Motor neuron (in vitro differentiated cells): ENCODE data around the gene TMEM242. TPM values are rescaled to one million over a fixed set of nuclear protein-coding genes. Genes with fewer than 3 reads are reported as not detected.

Experiments used
- ATAC-seq, 8 experiments: fragments of 200-7000 bp; cut with Tn5 transposase; replicated peaks in 6 of 8; 2 replicates each; pipeline ENCODE4 v1.8.0; 2021; ENCODE audit warnings: mild to moderate bottlenecking in 8 of 8, moderate library complexity in 8 of 8
- H3K27ac ChIP-seq, 2 donors: fragments of 250-450 bp; sonication (Bioruptor Pico); 2 replicates each; pipeline ENCODE4 v1.9.0; 2021; ENCODE audit warnings: antibody characterized with exemption in 2 of 2, mild to moderate bottlenecking in 2 of 2, moderate library complexity in 1 of 2
- H3K4me1 ChIP-seq, 2 donors: fragments of 250-450 bp; sonication (Bioruptor Pico); replicated peaks in 1 of 2; 2 replicates each; pipeline ENCODE4 v1.6.1; 2021; ENCODE audit warnings: antibody characterized with exemption in 2 of 2, mild to moderate bottlenecking in 2 of 2, moderate library complexity in 1 of 2
- H3K4me3 ChIP-seq, 5 donors: fragments of 250-450 bp; sonication (Bioruptor Pico); 2 replicates each; pipeline ENCODE4 v1.9.0; 2021; ENCODE audit warnings: antibody characterized with exemption in 5 of 5, mild to moderate bottlenecking in 5 of 5, moderate library complexity in 4 of 5
- WGBS, 10 experiments: fragments of 450-650 bp; shearing (Covaris generic); methylation state at CpG; one replicate each; pipeline ENCODE4 v1.0.0; 2022; 5-methylcytosine and 5-hydroxymethylcytosine counted together
- in situ Hi-C, 9 experiments: fragments of 400-800 bp; cut with MboI; loops; one replicate each; pipeline ENCODE4 v1.15.0; 2021; ENCODE audit warnings: low sequenced_read_pairs in 9 of 9, low pct_unique_long_range_greater_than_20kb in 2 of 9; ENCODE audit not compliant: unreplicated experiment in 9 of 9
- total RNA-seq, 8 experiments: library from RNA; unstranded; fragments of 300-600 nt; gene quantifications; 2 replicates each; pipeline versions ENCODE4 v1.2.3 to v1.2.4, GENCODE V29; 2022

Gene TMEM242
- total RNA-seq, 8 experiments from 2014 or later = 9.6 to 16.9 (median 11.5) TPM

DNA sequence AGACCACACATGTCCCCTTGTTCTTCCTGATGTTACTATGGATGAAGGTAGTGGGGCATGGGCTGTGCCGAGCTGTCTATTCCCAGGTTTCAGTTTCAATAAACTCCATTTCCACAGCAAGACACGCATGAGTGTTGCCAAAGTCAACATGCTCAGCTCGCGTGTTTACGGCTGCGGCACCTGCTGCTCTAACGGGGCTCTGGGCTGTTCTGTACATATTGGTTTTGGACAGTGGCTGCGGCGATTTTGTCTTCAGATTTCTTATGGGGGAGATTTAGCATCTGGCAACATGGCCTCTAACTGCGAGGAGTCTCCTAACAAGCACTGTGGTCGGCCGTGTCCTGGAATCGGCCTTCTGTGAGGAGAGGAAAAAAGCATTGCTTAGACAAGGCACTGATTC, 58.6 kb downstream of the TMEM242 start:
- peaks cover 11 to 13% of the 10 kb centered on the region in 2 donors for H3K4me1 ChIP-seq
- 80 to 100% (median 88%) methylated on average over 2 to 13 of the region's 13 CpGs; no CpG with 5 or more reads in 3 of the 10 experiments for WGBS, 10 experiments
- in situ Hi-C loops = loop anchor here in 1 of 9 experiments (25.0 kb wide), 1 partner anchor 227 kb away; no protein-coding TSS in a partner anchor
- ATAC-seq = peak in 1 of 8 experiments; percentile 76
- no peak overlapping the region for H3K27ac ChIP-seq
- H3K4me3 ChIP-seq = no peak overlapping the region

DNA sequence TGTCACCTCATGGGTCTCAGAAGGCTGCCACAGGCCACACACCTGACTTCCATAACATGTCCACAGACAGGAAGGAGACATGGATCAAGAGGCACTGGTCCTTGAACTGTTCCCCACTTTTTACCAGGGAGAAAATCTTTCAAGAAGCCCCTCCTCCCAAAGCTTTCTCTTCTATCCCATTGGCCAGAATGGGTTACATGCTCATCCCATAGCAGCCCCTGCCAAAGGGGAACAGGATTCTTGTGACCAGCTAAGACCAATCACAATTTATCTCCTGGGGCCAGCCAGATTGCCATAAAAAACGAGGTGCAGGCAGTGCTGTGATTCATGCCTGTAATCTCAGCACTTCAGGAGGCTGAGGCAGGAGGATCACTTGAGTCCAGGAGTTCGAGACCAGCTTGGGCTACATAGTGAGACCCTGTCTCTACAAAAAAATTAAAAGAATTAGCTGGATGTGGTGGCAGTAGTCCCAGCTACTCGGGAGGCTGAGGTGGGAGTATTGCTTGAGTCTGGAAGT, 59.4 kb downstream of the TMEM242 start:
- WGBS, 10 experiments = 38 to 100% (median 75%) methylated on average over 1 to 2 of the region's 3 CpGs; no CpG with 5 or more reads in 3 of the 10 experiments
- ATAC-seq = no peak
- Histone ChIP-seq H3K4me3 (no peak overlapping the region), H3K27ac (no peak overlapping the region), H3K4me1 (peaks cover 8 to 10% of the 10 kb centered on the region in 2 donors)
- in situ Hi-C loops = loop anchor here in 1 of 9 experiments (25.0 kb wide), 1 partner anchor 227 kb away; no protein-coding TSS in a partner anchor

DNA sequence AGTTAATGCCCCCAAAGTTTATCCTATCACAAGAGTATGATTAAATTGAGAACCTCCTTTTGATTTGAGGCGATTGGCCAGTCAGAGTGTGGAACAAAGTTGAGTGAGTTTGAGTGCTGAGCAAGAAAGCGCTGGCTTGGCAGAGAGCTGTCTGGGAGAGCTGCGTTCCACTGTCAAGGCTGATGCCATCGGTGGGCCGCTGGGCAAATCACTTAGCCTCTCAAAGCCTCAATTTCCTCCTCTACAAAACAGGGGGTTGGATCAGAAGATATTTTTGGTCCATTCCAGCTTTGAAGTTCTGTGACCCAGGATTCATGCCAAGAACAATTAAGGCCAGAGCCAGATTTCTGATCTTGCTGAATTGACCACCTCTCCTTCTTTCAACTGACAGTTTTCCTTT, 60.2 kb downstream of the TMEM242 start:
- Histone ChIP-seq H3K4me1 (peaks cover 3 to 8% of the 10 kb centered on the region in 2 donors), H3K27ac (no peak overlapping the region), H3K4me3 (no peak overlapping the region)
- ATAC-seq = no peak
- in situ Hi-C loops = loop anchor here in 1 of 9 experiments (25.0 kb wide), 1 partner anchor 226 kb away; no protein-coding TSS in a partner anchor
- 47 to 100% (median 90%) methylated on average over 2 to 5 of the region's 5 CpGs; no CpG with 5 or more reads in 2 of the 10 experiments for WGBS, 10 experiments

DNA sequence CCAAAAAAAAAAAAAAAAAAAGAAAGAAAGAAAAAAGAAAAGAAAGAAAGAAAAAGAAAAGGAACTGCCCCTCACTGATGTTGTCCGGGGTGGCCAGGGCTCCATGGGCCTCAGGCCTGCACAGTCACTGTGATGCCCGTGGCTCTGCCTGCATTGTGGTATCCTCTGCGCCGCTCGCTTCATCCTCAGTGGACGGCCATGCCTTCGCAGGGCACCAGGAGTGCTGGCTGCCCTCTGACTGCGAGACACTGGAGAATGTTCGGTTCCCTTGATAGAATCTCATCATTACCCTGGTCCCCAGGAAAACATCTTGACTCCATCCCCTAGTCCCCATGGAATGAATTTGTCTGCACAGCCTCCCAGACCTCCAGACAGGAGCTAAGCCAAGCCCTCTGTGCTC, 61.7 kb downstream of the TMEM242 start:
- no peak for ATAC-seq

DNA sequence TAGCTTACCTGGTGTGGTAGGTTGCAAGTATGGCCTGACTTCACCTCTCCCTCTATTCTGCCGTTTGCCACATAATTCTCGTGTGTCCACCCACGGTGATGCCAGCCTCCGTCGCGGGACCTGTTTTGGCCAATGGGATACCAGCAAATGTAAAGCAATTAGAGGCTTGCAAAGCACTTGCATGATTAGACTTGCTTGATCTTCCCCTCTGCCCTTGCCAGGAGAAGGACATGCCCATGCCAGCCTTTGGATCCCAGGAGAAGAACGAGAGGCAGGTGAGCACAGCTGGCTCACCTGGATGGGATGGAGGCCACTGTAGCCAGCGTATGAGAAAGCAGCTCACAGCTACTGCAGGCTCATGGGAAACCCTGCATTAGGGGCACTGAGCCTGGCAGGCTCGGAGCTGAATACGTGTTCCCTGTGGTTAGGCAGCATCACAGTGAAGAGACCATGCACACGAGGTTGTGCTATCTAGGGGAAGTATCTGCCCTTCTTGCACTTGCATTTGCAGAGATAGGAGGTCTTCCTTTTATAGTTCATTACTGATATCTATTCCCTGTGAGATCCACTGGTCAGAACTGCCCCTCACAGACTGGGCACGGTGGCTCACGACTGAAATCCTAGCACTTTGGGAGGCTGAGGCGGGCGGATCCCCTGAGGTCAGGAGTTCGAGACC, 62.4 kb downstream of the TMEM242 start:
- in situ Hi-C loops = loop anchor here in 1 of 9 experiments (25.0 kb wide), 1 partner anchor 224 kb away; no protein-coding TSS in a partner anchor
- peaks cover 7 to 8% of the 10 kb centered on the region in 2 donors for H3K4me1 ChIP-seq

More for the DNA sequence above, 61.7 kb downstream of the TMEM242 start:
- Histone ChIP-seq H3K27ac (no peak overlapping the region), H3K4me3 (no peak overlapping the region), H3K4me1 (peaks cover 7 to 8% of the 10 kb centered on the region in 2 donors)
- in situ Hi-C loops = loop anchor here in 1 of 9 experiments (25.0 kb wide), 1 partner anchor 224 kb away; no protein-coding TSS in a partner anchor
- 60 to 95% (median 83%) methylated on average over 1 to 7 of the region's 9 CpGs; no CpG with 5 or more reads in 2 of the 10 experiments for WGBS, 10 experiments

DNA sequence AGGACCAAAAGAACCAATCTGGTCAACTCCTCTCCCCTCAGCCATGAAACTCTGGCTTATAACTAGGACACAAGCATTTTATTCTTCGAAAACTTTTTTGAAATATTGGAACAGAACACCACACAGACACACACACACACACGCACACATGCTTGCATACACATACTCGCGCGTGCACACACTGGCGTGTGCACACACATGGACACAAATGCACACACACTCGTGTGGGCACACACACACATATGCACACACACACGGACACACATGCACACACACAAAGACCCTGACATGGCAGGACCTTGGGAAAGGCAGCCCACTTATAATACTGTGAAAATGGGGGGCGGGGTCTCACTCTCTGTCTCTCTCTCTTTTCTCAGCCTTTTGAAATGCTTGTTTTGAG, 63.9 kb downstream of the TMEM242 start:
- H3K4me3 ChIP-seq = no peak overlapping the region
- no peak for ATAC-seq
- 75 to 100% (median 88%) methylated on average over 3 to 6 of the region's 9 CpGs; no CpG with 5 or more reads in 3 of the 10 experiments for WGBS, 10 experiments
- H3K4me1 ChIP-seq = peaks cover 7 to 8% of the 10 kb centered on the region in 2 donors
- no peak overlapping the region for H3K27ac ChIP-seq
- in situ Hi-C loops = loop anchor here in 1 of 9 experiments (25.0 kb wide), 1 partner anchor 222 kb away; no protein-coding TSS in a partner anchor

More for the DNA sequence above, 62.4 kb downstream of the TMEM242 start:
- no peak overlapping the region for H3K27ac ChIP-seq
- WGBS, 10 experiments = 20 to 100% (median 89%) methylated on average over 1 to 11 of the region's 16 CpGs; no CpG with 5 or more reads in 3 of the 10 experiments
- no peak for ATAC-seq
- H3K4me3 ChIP-seq = no peak overlapping the region

DNA sequence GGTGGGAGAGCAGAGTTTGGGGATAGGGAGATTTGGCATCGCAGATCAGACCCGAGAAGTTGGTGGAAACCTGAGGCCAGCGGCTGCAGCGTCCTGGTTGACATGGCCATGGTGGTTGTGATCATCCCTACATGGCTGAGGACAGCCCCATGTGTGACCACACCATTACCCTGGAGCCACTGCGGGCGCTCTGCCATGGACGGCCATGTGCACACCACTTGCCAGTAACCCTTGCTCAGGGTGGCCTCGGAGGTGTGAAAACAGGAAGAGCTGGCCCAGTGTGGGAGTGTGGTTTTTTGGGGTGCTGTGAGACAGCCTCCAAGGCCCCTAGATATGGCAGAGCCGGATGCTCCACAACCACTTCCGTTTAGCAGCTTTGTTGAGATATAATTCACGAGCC, 64.4 kb downstream of the TMEM242 start:
- H3K4me1 ChIP-seq = peaks cover 7 to 8% of the 10 kb centered on the region in 2 donors
- no peak overlapping the region for H3K4me3 ChIP-seq
- H3K27ac ChIP-seq = no peak overlapping the region
- 80 to 100% (median 93%) methylated on average over 1 to 4 of the region's 11 CpGs; no CpG with 5 or more reads in 4 of the 10 experiments for WGBS, 10 experiments
- no peak for ATAC-seq
- in situ Hi-C loops = loop anchor here in 1 of 9 experiments (25.0 kb wide), 1 partner anchor 222 kb away; no protein-coding TSS in a partner anchor

DNA sequence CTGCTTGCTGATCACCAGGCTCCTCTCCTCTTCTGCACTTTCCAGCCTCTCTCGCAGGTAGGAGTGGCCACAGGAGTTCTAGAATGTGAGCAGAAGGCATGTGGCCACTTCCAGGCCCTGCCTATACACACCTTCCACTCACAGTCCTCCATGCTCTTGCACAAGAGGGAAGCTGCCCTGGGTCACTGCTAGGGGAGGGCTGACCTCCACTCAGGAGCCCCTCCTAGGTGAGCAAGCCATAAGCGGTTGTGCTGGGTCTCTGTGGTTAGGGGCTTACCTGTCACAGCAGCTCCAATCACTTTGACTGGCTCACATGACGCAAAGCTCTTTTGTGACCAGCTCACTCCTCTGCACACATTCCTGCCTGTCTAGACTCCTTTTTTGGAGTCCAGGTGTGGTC, 68.2 kb downstream of the TMEM242 start:
- no peak overlapping the region for H3K27ac ChIP-seq
- in situ Hi-C loops = loop anchor here in 1 of 9 experiments (25.0 kb wide), 1 partner anchor 218 kb away; no protein-coding TSS in a partner anchor
- WGBS, 10 experiments = 10 to 100% (median 100%) methylated on average over 1 to 2 of the region's 3 CpGs; no CpG with 5 or more reads in 7 of the 10 experiments
- ATAC-seq = peak in 1 of 8 experiments; percentile 22
- no peak overlapping the region for H3K4me3 ChIP-seq
- peaks cover 7 to 16% of the 10 kb centered on the region in 2 donors for H3K4me1 ChIP-seq

DNA sequence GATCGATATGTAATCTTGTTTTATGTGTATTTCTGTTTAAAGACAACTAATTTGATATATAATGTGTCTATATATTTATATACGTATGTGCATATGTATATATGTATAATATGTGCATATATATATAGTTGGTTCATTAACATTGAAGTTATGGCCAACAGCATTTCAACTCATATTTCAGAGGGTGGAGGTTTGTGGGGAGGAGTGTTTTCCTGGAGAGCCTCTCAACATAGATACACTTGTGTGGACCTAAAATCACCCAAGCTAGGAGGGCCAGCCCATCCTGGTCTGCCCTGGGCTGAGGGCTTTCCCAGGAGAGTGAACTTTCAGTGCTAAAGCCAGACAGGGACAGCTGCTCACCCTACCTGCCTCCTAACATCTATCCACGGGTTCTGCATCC, 68.8 kb downstream of the TMEM242 start:
- Histone ChIP-seq H3K4me3 (no peak overlapping the region), H3K27ac (no peak overlapping the region), H3K4me1 (peaks cover 12 to 16% of the 10 kb centered on the region in 2 donors)
- WGBS, 10 experiments = 0 to 95% (median 70%) methylated on average over 1 to 3 of the region's 3 CpGs
- ATAC-seq = peak in 3 of 8 experiments; percentile 45 to 92 (median 62)
- in situ Hi-C loops = loop anchor here in 1 of 9 experiments (25.0 kb wide), 1 partner anchor 217 kb away; no protein-coding TSS in a partner anchor

DNA sequence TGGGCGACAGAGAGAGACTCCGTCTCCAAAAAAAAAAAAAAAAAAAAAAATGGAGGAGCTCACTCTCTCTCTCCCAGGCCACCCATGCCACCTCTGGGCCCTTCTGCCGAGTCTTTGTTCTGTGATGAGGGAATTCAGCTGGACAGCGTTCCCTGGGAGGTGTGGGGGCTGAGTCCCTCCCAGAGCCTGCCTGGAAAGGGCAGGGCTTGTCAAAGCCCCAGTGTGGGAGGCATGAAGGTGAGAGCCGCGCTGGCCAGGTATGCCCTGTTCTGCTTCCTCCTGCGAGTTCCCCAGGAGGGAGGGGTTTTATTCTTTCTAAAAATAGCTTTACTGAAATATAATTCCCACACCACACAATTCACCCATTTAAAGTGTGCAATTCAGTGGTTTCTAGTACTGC, 69.6 kb downstream of the TMEM242 start:
- ATAC-seq = peak in 1 of 8 experiments; percentile 4
- H3K4me3 ChIP-seq = no peak overlapping the region
- H3K27ac ChIP-seq = no peak overlapping the region
- in situ Hi-C loops = loop anchor here in 1 of 9 experiments (25.0 kb wide), 1 partner anchor 216 kb away; no protein-coding TSS in a partner anchor
- WGBS, 10 experiments = 20 to 100% (median 85%) methylated on average over 1 to 5 of the region's 7 CpGs; no CpG with 5 or more reads in 2 of the 10 experiments
- peaks cover 11 to 18% of the 10 kb centered on the region in 2 donors for H3K4me1 ChIP-seq

DNA sequence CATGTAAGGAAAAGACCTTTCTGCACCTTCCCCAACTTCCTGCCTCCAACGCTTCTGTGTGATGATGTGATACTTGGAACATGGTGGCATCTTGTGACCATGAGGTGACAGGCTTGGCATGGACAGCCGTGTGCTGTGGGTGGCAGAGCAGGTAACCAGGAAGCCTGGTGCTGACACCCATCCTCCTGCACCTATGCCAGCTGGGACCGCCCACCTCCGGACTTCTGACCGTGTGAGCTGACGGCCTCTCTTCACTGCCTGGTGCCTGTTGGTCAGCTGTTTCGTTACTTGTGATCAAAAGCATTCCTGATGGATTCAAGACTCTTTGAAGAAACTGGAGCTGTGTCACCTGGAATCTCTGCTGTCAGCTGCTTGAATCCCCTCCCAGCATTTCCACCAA, 70.3 kb downstream of the TMEM242 start:
- WGBS, 10 experiments = 17 to 100% (median 83%) methylated on average over 1 to 5 of the region's 7 CpGs; no CpG with 5 or more reads in 5 of the 10 experiments
- in situ Hi-C loops = loop anchor here in 1 of 9 experiments (25.0 kb wide), 1 partner anchor 216 kb away; no protein-coding TSS in a partner anchor
- no peak for ATAC-seq
- no peak overlapping the region for H3K27ac ChIP-seq
- no peak overlapping the region for H3K4me3 ChIP-seq
- H3K4me1 ChIP-seq = peaks cover 11 to 18% of the 10 kb centered on the region in 2 donors

DNA sequence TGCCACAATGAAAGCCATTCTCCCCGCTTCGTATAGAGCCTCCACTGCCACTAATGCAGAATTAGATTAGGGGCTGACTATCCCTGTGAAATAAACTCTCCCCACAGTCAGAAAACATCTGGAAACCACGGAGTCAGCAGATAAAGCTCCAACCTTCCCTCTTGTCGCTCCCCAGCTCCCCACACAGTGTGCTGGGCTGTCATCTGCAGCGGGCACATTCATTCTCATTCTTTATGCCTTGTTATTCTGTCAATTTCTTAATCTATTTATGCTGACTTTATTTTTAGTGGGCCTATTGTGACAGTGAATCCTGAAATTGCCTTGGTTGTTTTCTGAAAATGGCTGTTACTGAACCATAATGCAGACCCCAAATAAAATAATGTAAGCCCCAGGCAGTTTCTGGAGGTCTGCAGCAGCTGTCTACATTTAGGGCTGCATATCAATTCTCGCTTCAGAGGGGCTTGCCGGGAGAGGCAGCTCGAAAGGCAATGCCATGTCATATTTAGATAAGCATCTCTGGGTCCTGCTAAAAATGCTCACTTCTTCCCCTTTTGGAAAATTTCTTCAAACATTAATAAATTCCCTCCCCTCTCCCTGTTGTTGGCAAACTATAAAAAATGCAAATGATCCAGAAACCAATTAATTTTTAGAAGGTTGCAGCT, 71.6 kb downstream of the TMEM242 start:
- H3K27ac ChIP-seq = no peak overlapping the region
- ATAC-seq = no peak
- in situ Hi-C loops = loop anchor here in 1 of 9 experiments (25.0 kb wide), 1 partner anchor 214 kb away; no protein-coding TSS in a partner anchor
- peaks cover 12 to 18% of the 10 kb centered on the region in 2 donors for H3K4me1 ChIP-seq
- no peak overlapping the region for H3K4me3 ChIP-seq
- WGBS, 10 experiments = 49 to 96% (median 86%) methylated on average over 4 to 8 of the region's 8 CpGs
